Activated naive CD8-positive, alpha-beta T cell treated with anti-CD3 and anti-CD28 coated beads, Interleukin-2, amount 10 ng/mL, durations not matched to agents 7 days and 5 days (primary cell): Measurements from ENCODE around the gene CD37. TPM values are rescaled to one million over a fixed set of nuclear protein-coding genes. Genes with fewer than 3 reads are reported as not detected.

Experiments used
- ATAC-seq: fragments of 150-1000 bp; cut with Tn5 transposase; one replicate; pipeline ENCODE4 v1.10.0; 2021; ENCODE audit warnings: low read depth, moderate library complexity
- POLR2A ChIA-PET: fragments of 350-600 bp; sonication (Branson Sonifier 250); formaldehyde crosslinking; loops from one replicate; lab custom pipeline; 2021; ENCODE audit warnings: antibody characterized with exemption; lab: Charles Lee
- DNase-seq: peaks from one replicate; pipeline ENCODE4 v3.0.0; 2021
- H3K27ac Mint-ChIP-seq: one replicate; pipeline ENCODE4 v1.8.0; 2022; ENCODE audit warnings: mild to moderate bottlenecking, mixed read lengths
- H3K27me3 Mint-ChIP-seq: one replicate; pipeline ENCODE4 v1.8.0; 2022; ENCODE audit warnings: mild to moderate bottlenecking, moderate library complexity, mixed read lengths
- H3K36me3 Mint-ChIP-seq: one replicate; pipeline ENCODE4 v1.8.0; 2021; ENCODE audit warnings: mild to moderate bottlenecking, mixed read lengths
- H3K4me1 Mint-ChIP-seq: one replicate; pipeline ENCODE4 v1.8.0; 2021; ENCODE audit warnings: mixed read lengths
- H3K4me3 Mint-ChIP-seq: one replicate; pipeline ENCODE4 v1.8.0; 2022; ENCODE audit warnings: mild to moderate bottlenecking, moderate library complexity, mixed read lengths
- H3K9me3 Mint-ChIP-seq: one replicate; pipeline ENCODE4 v1.8.0; 2021; ENCODE audit warnings: mixed read lengths
- total RNA-seq, 2 experiments: library from RNA; stranded (reverse); gene quantifications; one replicate each; pipeline ENCODE4 v1.2.3, GENCODE V29; 2021

Gene CD37
- total RNA-seq, 2 experiments from 2014 or later = 246 to 258 TPM

DNA sequence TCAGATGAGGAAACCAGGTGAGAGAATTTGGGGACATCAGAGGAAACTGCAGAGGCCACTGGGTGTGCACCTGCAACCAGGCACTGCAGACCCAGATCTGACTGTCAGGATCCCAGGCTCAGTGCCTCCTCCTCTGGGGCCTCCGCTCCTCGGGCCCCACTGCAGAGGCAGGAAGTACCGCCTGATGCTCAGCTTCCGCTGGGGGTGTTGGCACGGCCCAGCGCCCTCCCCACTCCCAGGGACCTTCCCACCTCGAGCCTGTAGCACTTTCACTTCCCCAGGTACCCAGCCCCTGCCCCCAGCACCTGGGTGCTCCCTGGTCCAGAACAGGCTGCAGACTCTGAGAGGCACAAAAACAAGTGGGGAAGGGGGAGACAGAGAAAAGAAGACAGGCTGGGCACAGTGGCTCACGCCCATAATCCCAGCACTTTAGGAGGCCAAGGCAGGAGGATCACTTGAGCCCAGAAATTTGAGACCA lies 1.4 kb upstream of the CD37 start:
- Mint-ChIP-seq H3K27me3 (no peaks in the 10 kb centered on the region), H3K27ac (peak overlapping the region; percentile 96), H3K4me3 (peak overlapping the region; percentile 85), H3K4me1 (peaks cover 56% of the 10 kb centered on the region), H3K9me3 (no peaks in the 10 kb centered on the region), H3K36me3 (peaks cover 29% of the 10 kb centered on the region)
- POLR2A ChIA-PET = interaction anchor here (0.7 to 1.6 kb wide), 5 partner anchors 11 to 1008 kb away, joined by 3 to 10 read pairs (median 4); partner anchors contain the start of gene ALDH16A1
- DNase-seq (peak; percentile 76), ATAC-seq (peak; percentile 75)

DNA sequence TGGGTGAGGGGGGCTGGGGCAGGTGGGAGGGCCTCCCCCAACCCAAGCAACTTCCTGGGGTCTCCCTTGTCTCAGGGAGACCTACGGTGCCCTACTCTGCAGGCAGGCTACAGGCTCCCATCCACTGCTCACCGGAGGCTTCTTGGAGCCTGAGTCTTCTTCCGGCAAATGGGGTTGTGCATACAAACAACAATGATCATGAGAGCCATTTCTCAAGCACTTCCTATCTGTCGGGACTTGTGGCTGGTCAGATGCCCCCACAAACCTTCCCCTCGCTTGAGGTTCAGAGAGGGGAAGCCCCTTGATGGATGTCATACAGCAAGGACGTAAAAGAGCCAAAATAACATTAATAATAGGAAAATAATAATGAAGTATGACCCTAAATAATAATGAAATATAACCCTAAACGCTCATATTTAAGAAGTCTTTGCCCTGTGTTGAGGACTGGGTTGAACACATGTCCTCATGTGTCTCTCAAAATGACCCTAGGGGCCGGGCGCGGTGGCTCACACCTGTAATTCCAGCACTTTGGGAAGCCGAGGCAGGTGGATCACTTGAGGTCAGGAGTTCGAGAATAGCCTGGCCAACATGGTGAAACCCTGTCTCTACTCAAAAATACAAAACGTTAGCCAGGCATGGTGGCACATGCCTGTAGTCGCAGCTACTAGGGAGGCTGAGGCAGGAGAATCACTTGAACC lies 727 bp downstream of the CD37 start:
- Mint-ChIP-seq H3K27me3 (no peaks in the 10 kb centered on the region), H3K9me3 (no peaks in the 10 kb centered on the region), H3K36me3 (peaks cover 30% of the 10 kb centered on the region), H3K4me1 (peaks cover 58% of the 10 kb centered on the region), H3K27ac (peak overlapping the region; percentile 99), H3K4me3 (peak overlapping the region; percentile 98)
- POLR2A ChIA-PET = interaction anchor here (0.6 to 1.5 kb wide), 6 partner anchors 39 to 342 kb away, joined by 3 to 5 read pairs (median 3); partner anchors contain the start of genes GFY, GYS1 and RUVBL2
- DNase-seq (peak; percentile 20), ATAC-seq (peak; percentile 47)

DNA sequence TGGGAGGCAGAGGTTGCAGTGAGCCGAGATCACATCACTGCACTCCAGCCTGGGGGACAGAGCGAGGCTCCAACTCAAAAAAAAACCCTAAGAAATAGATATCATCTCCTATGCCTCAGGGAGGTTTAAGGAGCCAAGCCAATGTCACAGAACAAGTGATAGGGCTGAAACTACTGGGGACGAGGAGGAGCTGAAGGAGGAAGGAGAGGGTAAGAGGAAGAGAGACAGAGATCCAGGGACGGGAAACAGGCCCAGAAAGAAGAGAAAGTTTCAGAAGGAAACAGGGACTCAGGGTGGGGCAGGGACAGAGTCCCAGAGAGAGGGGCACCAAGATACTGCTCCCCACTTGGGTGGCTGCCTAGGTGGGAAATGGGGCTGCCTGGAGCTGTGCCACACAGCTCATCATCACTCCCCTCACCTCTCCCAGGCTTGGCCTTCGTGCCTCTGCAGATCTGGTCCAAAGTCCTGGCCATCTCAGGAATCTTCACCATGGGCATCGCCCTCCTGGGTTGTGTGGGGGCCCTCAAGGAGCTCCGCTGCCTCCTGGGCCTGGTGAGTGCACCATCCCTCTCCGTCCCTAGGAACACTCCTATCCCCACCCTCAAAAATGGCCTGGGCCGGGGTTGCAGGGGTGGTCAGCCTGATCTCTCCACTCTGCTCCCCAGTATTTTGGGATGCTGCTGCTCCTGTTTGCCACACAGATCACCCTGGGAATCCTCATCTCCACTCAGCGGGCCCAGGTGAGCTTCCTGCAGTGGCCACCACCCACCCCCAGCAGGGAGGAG lies 1.5 kb downstream of the CD37 start:
- Mint-ChIP-seq H3K4me1 (peaks cover 54% of the 10 kb centered on the region), H3K9me3 (no peaks in the 10 kb centered on the region), H3K4me3 (peak overlapping the region; percentile 98), H3K27me3 (no peaks in the 10 kb centered on the region), H3K27ac (peak overlapping the region; percentile 99), H3K36me3 (peaks cover 28% of the 10 kb centered on the region)
- DNase-seq (peak; percentile 21), ATAC-seq (no peak)
- POLR2A ChIA-PET = interaction anchor here (1.2 kb wide), 1 partner anchor 140 kb away, joined by 3 read pairs; no protein-coding TSS in a partner anchor

DNA sequence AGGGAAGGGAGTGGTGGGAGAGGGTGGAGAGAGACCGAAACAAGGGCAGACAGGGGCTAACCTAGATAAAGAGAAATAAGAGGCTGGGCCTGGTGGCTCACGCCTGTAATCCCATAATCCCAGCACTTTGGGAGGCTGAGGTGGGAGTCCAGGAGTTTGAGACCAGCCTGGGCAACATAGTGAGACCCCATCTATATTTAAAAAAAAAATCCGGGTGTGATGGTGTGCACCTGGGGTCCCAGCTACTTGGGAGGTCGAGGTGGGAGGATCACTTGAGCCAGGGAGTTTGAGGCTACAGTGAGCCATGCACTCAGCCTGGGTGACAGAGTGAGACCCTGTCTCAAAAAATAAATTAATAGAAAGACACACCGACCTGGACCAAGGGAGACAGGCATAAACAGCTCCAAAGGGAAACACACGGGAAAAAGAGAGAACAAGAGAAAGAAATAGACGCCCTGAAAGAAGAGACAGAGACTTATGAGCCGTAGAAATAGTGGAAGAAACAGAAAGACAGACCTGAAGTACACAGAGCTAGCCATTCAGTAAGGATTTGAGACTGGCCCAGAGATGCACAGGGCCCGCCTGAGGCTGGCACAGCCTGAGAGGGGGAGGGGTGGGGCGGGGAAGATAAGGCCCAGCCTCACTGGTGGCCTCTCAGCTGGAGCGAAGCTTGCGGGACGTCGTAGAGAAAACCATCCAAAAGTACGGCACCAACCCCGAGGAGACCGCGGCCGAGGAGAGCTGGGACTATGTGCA lies 2.2 kb downstream of the CD37 start:
- peak overlapping the region; percentile 98 for H3K4me3 Mint-ChIP-seq

DNA sequence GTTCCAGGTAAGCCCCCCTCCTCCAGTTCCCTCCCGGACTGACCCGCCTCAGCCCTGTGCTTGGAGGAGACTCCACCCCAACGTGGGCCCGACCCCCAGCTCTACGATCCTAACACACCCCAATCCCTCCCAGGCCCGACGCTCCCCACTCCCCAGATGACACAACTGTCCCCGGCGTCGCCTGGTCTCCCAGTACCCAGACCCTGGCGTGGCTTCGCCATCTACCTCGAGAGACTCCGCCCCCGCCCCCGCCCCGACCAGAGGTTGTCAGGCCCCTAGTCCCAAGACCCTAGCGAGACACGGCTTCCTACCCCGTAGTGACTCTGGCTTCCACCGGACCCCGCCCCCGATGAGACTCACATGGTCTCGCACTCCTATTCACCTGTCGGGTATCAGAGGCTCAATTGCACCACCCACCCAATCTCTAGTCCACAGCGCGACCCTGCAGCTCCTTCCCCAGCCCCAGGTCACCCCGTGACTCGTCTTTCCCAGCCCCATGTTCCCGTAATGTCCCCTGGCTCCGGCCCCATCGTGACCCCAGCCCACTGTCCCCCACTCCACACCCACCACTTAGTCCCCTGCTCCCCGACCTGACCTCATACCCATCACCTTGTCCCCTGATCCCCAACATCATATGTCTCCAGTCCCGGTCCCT lies 2.9 kb downstream of the CD37 start:
- DNase-seq (peak; percentile 23), ATAC-seq (no peak)
- H3K36me3 Mint-ChIP-seq = peaks cover 33% of the 10 kb centered on the region
- POLR2A ChIA-PET = interaction anchor here (0.6 to 0.7 kb wide), 2 partner anchors 10 to 254 kb away, joined by 3 read pairs; no protein-coding TSS in a partner anchor
- peaks cover 50% of the 10 kb centered on the region for H3K4me1 Mint-ChIP-seq
- peak overlapping the region; percentile 38 for H3K27ac Mint-ChIP-seq
- H3K27me3 Mint-ChIP-seq = no peaks in the 10 kb centered on the region
- H3K9me3 Mint-ChIP-seq = no peaks in the 10 kb centered on the region
- no peak overlapping the region for H3K4me3 Mint-ChIP-seq

More for the DNA sequence above, 2.2 kb downstream of the CD37 start:
- Mint-ChIP-seq H3K4me1 (peaks cover 47% of the 10 kb centered on the region), H3K27ac (peak overlapping the region; percentile 61), H3K36me3 (peaks cover 28% of the 10 kb centered on the region), H3K9me3 (no peaks in the 10 kb centered on the region), H3K27me3 (no peaks in the 10 kb centered on the region)
- POLR2A ChIA-PET = interaction anchor here (0.7 kb wide), 1 partner anchor 10 kb away, joined by 3 read pairs; no protein-coding TSS in a partner anchor
- DNase-seq = peak; percentile 21
- ATAC-seq = no peak

DNA sequence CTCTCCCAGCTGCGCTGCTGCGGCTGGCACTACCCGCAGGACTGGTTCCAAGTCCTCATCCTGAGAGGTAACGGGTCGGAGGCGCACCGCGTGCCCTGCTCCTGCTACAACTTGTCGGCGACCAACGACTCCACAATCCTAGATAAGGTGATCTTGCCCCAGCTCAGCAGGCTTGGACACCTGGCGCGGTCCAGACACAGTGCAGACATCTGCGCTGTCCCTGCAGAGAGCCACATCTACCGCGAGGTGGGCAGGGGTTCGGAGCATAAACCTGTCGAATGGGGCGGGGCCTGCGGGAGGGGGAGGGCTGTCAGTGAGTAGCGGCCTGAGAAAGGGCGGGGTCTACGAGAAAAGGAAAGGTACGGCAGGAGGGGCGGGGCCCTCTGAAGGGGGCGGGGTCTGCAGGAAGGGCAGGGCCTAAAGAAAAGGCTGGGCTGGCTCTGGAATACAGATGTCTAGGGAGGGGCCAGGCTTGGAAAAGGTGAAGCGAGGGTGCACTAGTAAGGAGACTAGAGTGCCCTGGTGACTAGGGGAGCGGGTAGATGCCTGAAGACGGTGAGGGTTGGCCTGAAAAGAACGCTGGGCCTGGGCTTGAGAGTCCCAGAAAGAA lies 3.6 kb downstream of the CD37 start:
- POLR2A ChIA-PET = interaction anchor here (0.6 kb wide), 1 partner anchor 253 kb away, joined by 3 read pairs; no protein-coding TSS in a partner anchor
- Mint-ChIP-seq H3K4me1 (peaks cover 44% of the 10 kb centered on the region), H3K4me3 (no peak overlapping the region), H3K27me3 (no peaks in the 10 kb centered on the region), H3K9me3 (no peaks in the 10 kb centered on the region), H3K27ac (peak overlapping the region; percentile 38), H3K36me3 (peaks cover 33% of the 10 kb centered on the region)
- ATAC-seq (no peak), DNase-seq (peak; percentile 31)

DNA sequence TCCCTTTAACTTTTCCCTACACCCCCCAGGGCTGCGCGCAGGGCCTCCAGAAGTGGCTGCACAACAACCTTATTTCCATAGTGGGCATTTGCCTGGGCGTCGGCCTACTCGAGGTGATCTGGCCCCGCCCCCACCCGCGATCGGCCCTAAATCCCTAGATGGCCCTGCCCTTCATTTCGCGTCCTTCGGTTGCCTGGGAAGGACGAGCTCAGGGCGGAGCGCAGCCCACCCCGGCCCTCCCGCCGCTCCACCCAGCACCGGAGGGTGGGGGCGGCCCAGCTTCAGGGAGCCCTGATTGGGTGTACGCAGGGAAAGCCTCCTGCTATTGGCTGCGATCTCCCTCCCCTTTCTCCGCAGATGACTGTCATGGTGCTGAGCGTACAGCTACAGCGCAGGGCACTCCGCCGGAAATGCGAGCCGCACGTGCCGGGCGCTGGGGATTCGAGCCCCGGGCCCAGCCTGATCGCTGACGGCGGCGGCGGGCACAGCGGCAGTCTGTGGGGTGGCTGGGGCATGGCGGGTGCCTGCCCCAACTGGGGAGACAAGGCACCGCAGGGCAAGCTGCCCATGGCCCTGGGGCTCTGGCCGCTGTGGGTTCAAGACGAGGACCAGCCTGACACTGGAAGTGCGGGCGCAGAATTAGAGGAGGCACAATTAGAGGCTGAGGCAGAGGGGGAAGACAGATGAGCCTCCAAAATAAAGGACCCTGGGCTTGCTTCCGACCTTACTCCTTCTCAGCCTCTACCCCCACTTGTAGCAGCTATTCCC lies 4.3 kb downstream of the CD37 start:
- no peaks in the 10 kb centered on the region for H3K27me3 Mint-ChIP-seq
- H3K36me3 Mint-ChIP-seq = peaks cover 32% of the 10 kb centered on the region
- H3K4me1 Mint-ChIP-seq = peaks cover 38% of the 10 kb centered on the region
- H3K4me3 Mint-ChIP-seq = no peak overlapping the region
- POLR2A ChIA-PET = interaction anchor here (1.2 kb wide), 1 partner anchor 9 kb away, joined by 3 read pairs; no protein-coding TSS in a partner anchor
- DNase-seq (peak; percentile 28), ATAC-seq (no peak)
- no peaks in the 10 kb centered on the region for H3K9me3 Mint-ChIP-seq
- H3K27ac Mint-ChIP-seq = no peak overlapping the region

DNA sequence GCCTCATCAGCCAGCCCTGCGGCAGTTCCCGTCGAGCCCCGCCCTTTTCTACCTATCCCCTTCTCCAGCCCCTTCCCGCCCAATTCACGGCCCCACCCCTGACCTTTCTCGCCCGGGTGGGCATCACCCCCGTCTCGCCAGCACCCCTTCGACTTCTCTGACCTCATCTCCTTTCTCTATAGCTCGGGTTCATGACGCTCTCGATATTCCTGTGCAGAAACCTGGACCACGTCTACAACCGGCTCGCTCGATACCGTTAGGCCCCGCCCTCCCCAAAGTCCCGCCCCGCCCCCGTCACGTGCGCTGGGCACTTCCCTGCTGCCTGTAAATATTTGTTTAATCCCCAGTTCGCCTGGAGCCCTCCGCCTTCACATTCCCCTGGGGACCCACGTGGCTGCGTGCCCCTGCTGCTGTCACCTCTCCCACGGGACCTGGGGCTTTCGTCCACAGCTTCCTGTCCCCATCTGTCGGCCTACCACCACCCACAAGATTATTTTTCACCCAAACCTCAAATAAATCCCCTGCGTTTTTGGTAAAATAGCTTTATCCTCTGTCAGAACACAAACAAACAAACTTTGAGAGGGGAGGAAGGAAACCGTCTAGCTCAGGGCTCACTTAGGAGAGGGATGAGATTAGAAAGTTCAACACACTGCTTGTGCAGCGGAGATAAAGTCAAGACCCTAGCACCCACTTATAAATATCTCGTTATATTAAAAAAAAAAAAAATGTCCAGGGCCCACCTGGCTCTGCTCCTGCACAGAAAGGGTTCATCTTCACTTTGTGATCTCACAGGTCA lies 5.1 kb downstream of the CD37 start:
- H3K36me3 Mint-ChIP-seq = peaks cover 32% of the 10 kb centered on the region
- H3K27me3 Mint-ChIP-seq = no peaks in the 10 kb centered on the region
- H3K9me3 Mint-ChIP-seq = no peaks in the 10 kb centered on the region
- peak overlapping the region; percentile 8 for H3K4me3 Mint-ChIP-seq
- DNase-seq = peak; percentile 30
- H3K27ac Mint-ChIP-seq = no peak overlapping the region
- no peak for ATAC-seq
- POLR2A ChIA-PET = interaction anchor here (0.6 to 1.2 kb wide), 2 partner anchors 9 to 99 kb away, joined by 3 to 4 read pairs; no protein-coding TSS in a partner anchor
- H3K4me1 Mint-ChIP-seq = peaks cover 36% of the 10 kb centered on the region

DNA sequence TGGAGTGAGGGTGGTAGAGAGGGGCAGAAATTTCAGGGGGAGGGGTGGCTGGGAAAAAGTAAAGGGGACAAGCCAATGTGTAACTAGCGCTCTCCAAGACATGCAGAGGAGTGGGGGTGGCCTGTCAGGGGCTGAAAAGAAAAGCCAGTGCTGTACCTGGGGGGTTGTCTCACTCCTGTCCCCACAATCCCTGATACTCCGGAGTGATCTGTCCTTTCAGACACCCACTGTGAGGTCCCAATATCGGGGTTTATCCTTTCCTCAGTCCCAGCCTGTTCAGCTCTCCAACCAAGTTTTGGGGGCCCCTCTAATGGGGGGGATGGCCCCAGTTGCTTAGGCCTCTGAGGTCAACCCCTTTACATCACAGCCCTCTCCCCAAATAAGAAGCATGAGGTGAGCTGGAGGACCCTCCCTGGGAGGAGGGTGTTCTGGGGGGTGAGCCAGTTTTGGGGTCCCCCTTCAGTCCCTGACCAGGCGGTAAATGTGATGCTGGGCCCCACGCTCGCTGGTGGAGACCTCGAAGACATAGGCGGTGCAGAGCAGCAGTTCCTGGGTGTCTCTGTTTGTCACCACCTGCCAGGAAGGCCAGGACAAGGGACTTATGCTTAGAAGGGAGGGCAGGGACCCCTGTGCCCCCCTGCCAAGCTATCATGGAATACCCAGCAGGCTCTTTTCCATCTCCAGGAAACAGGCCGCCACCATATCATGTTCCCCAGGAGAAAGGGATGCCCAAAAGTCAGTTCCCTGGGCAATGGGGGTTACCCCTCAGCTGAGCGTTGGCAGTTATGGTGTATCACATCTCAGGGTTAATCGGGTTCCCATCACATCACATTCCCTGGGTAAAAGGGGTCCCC lies 5.9 kb downstream of the CD37 start:
- peaks cover 34% of the 10 kb centered on the region for H3K4me1 Mint-ChIP-seq
- DNase-seq = no peak
- H3K27me3 Mint-ChIP-seq = no peaks in the 10 kb centered on the region
- H3K9me3 Mint-ChIP-seq = no peaks in the 10 kb centered on the region
- peaks cover 30% of the 10 kb centered on the region for H3K36me3 Mint-ChIP-seq
- no peak overlapping the region for H3K27ac Mint-ChIP-seq
- POLR2A ChIA-PET = interaction anchor here (0.6 to 1.2 kb wide), 2 partner anchors 10 to 75 kb away, joined by 3 read pairs; no protein-coding TSS in a partner anchor
- no peak overlapping the region for H3K4me3 Mint-ChIP-seq
- no peak for ATAC-seq

DNA sequence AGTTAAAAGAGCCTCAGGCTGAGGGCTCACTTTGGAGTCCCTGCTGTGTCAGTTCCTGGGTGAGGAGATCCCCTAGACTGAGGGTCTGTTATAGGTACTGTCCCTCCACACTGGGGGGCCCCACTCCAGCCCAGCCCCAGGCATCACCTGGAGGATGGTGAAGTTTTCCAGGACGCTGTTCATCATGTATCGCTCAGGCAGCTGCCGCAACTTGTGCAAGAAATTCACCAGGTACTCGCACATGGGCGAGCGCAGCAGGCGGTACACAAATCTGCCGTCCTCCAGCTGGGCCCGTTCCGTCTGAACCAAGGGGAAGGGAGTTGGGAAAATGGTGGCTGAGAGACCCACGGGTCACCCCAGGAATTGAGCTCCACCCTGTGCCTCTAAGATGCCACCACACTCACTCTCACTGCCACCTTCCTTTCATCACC lies 7.1 kb downstream of the CD37 start:
- Mint-ChIP-seq H3K4me3 (no peak overlapping the region), H3K36me3 (peaks cover 27% of the 10 kb centered on the region), H3K27ac (no peak overlapping the region), H3K9me3 (no peaks in the 10 kb centered on the region), H3K27me3 (no peaks in the 10 kb centered on the region), H3K4me1 (peaks cover 25% of the 10 kb centered on the region)
- DNase-seq (no peak), ATAC-seq (no peak)
- POLR2A ChIA-PET = interaction anchor here (0.6 kb wide), 1 partner anchor 33 kb away, joined by 4 read pairs; no protein-coding TSS in a partner anchor
